B cell (primary cell): ENCODE data around the gene BAZ2B. TPM values are rescaled to one million over a fixed set of nuclear protein-coding genes. Genes with fewer than 3 reads are reported as not detected.

Experiments
- ATAC-seq: fragments of 200-7000 bp; cut with Tn5 transposase; one replicate; pipeline ENCODE4 v1.10.0; 2021; ENCODE audit warnings: low read depth, mild to moderate bottlenecking, moderate number of reproducible peaks, moderate library complexity
- CTCF ChIA-PET: fragments of 350-600 bp; sonication (Branson Sonifier 250); formaldehyde crosslinking; loops from one replicate; lab custom pipeline; 2021; ENCODE audit warnings: antibody characterized with exemption, inconsistent platforms; lab: Charles Lee
- POLR2A ChIA-PET: fragments of 350-600 bp; sonication (Branson Sonifier 250); formaldehyde crosslinking; loops from one replicate; lab custom pipeline; 2021; ENCODE audit warnings: antibody characterized with exemption; lab: Charles Lee
- DNase-seq: peaks from one replicate; pipeline ENCODE4 v3.0.0; 2013
- H2AFZ ChIP-seq: 2 replicates; pipeline ENCODE4 v1.6.1; 2012; ENCODE audit warnings: mild to moderate bottlenecking, low read depth, low read length; ENCODE audit not compliant: insufficient read depth, poor library complexity, severe bottlenecking
- H3K27ac ChIP-seq, 2 donors: 1 replicate in 1 of 2; 2 replicates in 1 of 2; pipeline ENCODE4 v1.5.1; 2012 to 2013; ENCODE audit warnings: low read length in 2 of 2, mild to moderate bottlenecking in 2 of 2, moderate library complexity in 1 of 2
- H3K27me3 ChIP-seq, 4 experiments: fragments of 200-600 bp in 1 of 4; sonication (generic) in 1 of 4; replicated peaks in 1 of 4; 1 replicate in 2 of 4; 2 replicates in 2 of 4; pipeline versions ENCODE4 v1.6.1 to v1.7.0; 2013 to 2016; ENCODE audit warnings: low read length in 3 of 4, mild to moderate bottlenecking in 2 of 4, mixed read lengths in 1 of 4, moderate library complexity in 1 of 4; ENCODE audit not compliant: insufficient read depth in 4 of 4, control insufficient read depth in 3 of 4; ENCODE audit errors: control extremely low read depth in 1 of 4
- H3K36me3 ChIP-seq, 2 experiments: replicated peaks in 1 of 2; 1 replicate in 1 of 2; 2 replicates in 1 of 2; pipeline versions ENCODE4 v1.6.1 to v1.7.1; 2013; ENCODE audit warnings: low read length in 1 of 2; ENCODE audit not compliant: insufficient read depth in 2 of 2, control insufficient read depth in 1 of 2; ENCODE audit errors: control extremely low read depth in 1 of 2, extremely low read depth in 1 of 2
- H3K4me1 ChIP-seq, 2 donors: fragments of 200-600 bp in 1 of 2; sonication (generic) in 1 of 2; 1 replicate in 1 of 2; 2 replicates in 1 of 2; pipeline versions ENCODE4 v1.5.1 to v1.6.1; 2013 to 2017; ENCODE audit warnings: low read length in 2 of 2; ENCODE audit not compliant: control insufficient read depth in 2 of 2, insufficient read depth in 2 of 2
- H3K4me2 ChIP-seq: replicated peaks from 2 replicates; pipeline ENCODE3; 2012; ENCODE audit warnings: mild to moderate bottlenecking, low read depth, low read length; ENCODE audit not compliant: poor library complexity, severe bottlenecking
- H3K4me3 ChIP-seq, 5 experiments: fragments of 200-600 bp in 1 of 5; sonication (generic) in 1 of 5; 1 replicate in 3 of 5; 2 replicates in 2 of 5; pipeline versions ENCODE4 v1.5.1 to v1.7.0; 2011 to 2016; ENCODE audit warnings: low read length in 4 of 5, mild to moderate bottlenecking in 4 of 5, low read depth in 2 of 5, control low read depth in 1 of 5, moderate library complexity in 1 of 5; ENCODE audit not compliant: insufficient read depth in 1 of 5; ENCODE audit errors: control extremely low read depth in 1 of 5, extremely low read depth in 1 of 5
- H3K79me2 ChIP-seq: fragments of 200-600 bp; sonication (generic); one replicate; pipeline ENCODE4 v1.6.0; 2016; ENCODE audit warnings: low read length; ENCODE audit not compliant: control insufficient read depth, insufficient read depth
- H3K9ac ChIP-seq: fragments of 200-600 bp; sonication (generic); 2 replicates; pipeline ENCODE4 v1.6.1; 2017; ENCODE audit warnings: mild to moderate bottlenecking, low read length, moderate library complexity
- H3K9me3 ChIP-seq, 3 donors: one replicate each; pipeline versions ENCODE4 v1.6.1 to v1.7.1; 2013; ENCODE audit warnings: low read length in 2 of 3; ENCODE audit not compliant: control insufficient read depth in 2 of 3, insufficient read depth in 1 of 3; ENCODE audit errors: control extremely low read depth in 1 of 3
- H4K20me1 ChIP-seq: 2 replicates; pipeline ENCODE4 v1.6.0; 2012; ENCODE audit warnings: mild to moderate bottlenecking, low read length; ENCODE audit not compliant: insufficient read depth, control insufficient read depth, poor library complexity, severe bottlenecking
- H3K27ac Mint-ChIP-seq: one replicate; pipeline ENCODE4 v1.8.0; 2021; ENCODE audit warnings: mixed read lengths
- H3K27me3 Mint-ChIP-seq: one replicate; pipeline ENCODE4 v1.8.0; 2021; ENCODE audit warnings: mixed read lengths
- H3K4me1 Mint-ChIP-seq: one replicate; pipeline ENCODE4 v1.8.0; 2021; ENCODE audit warnings: mixed read lengths
- H3K4me3 Mint-ChIP-seq: one replicate; pipeline ENCODE4 v1.8.0; 2021; ENCODE audit warnings: mixed read lengths
- H3K9me3 Mint-ChIP-seq: one replicate; pipeline ENCODE4 v1.8.0; 2022; ENCODE audit warnings: mixed read lengths; ENCODE audit not compliant: insufficient read depth
- CTCF ChIP-seq: fragments of 200-600 bp; IDR thresholded peaks from one replicate; pipeline ENCODE4 v1.8.0; 2022; ENCODE audit warnings: antibody characterized with exemption, mild to moderate bottlenecking
- EZH2 ChIP-seq: IDR thresholded peaks from 2 replicates; pipeline ENCODE4 v1.6.1; 2012; ENCODE audit warnings: borderline replicate concordance, low read depth, mild to moderate bottlenecking, moderate library complexity, low read length; ENCODE audit not compliant: insufficient read depth, poor library complexity, severe bottlenecking
- WGBS: methylation state at CpG from one replicate; pipeline ENCODE4 v1.1.5; 2013; ENCODE audit warnings: missing lambda C conversion rate; ENCODE audit not compliant: insufficient coverage; 5-methylcytosine and 5-hydroxymethylcytosine counted together
- intact Hi-C: fragments of 100-400 bp; cut with micrococcal nuclease; formaldehyde crosslinking; loops from one replicate; pipeline ENCODE4 v1.10.0; 2022
- polyA plus RNA-seq: library from polyadenylated mRNA; depleted of rRNA; stranded (reverse); fragments of >200 nt; gene quantifications from 2 replicates; pipeline ENCODE4 v1.2.3, GENCODE V29; 2012
- total RNA-seq, 2 donors: library from RNA; stranded (reverse); fragments of 120-200 nt in 1 of 2; gene quantifications; 1 replicate in 1 of 2; 2 replicates in 1 of 2; pipeline versions ENCODE4 v1.2.3 to v1.2.4, GENCODE V29; 2013 to 2022

The BAZ2B gene
- total and polyA plus RNA-seq, 2 donors (not counting 1 experiment from before 2014, with no cell fraction given), result 8.6 to 42.3 TPM

GRCh38 chr2:159298967-159299366 lies 317.4 kb downstream of the BAZ2B start:
- H3K27ac Mint-ChIP-seq, result no peak overlapping the region
- DNase-seq, result no peak
- ChIA-PET CTCF (no interaction called here), POLR2A (no interaction called here)
- Histone ChIP-seq H3K79me2 (no peaks in the 10 kb centered on the region), H3K27me3 (peaks cover 0 to 3% (median 0%) of the 10 kb centered on the region in 4 experiments), H3K9me3 (peaks cover 0 to 3% (median 3%) of the 10 kb centered on the region in 3 donors), H3K4me3 (no peak overlapping the region), H4K20me1 (no peaks in the 10 kb centered on the region), H3K36me3 (no peaks in the 10 kb centered on the region), H3K4me1 (no peaks in the 10 kb centered on the region), H3K9ac (no peak overlapping the region), H3K4me2 (no peak overlapping the region), H2AFZ (no peak overlapping the region), H3K27ac (no peak overlapping the region)
- peaks cover 8% of the 10 kb centered on the region for H3K27me3 Mint-ChIP-seq
- H3K4me3 Mint-ChIP-seq, result no peak overlapping the region
- H3K4me1 Mint-ChIP-seq, result no peaks in the 10 kb centered on the region
- intact Hi-C loops, result no loop called here
- H3K9me3 Mint-ChIP-seq, result no peaks in the 10 kb centered on the region
- TF ChIP-seq CTCF (no peak), EZH2 (no peak)
- no peak for ATAC-seq

GRCh38 chr2:159297042-159297707 lies 319.2 kb downstream of the BAZ2B start:
- H3K36me3 ChIP-seq, result no peaks in the 10 kb centered on the region
- Mint-ChIP-seq H3K27me3 (peaks cover 10% of the 10 kb centered on the region), H3K9me3 (no peaks in the 10 kb centered on the region), H3K4me1 (no peaks in the 10 kb centered on the region), H3K4me3 (no peak overlapping the region), H3K27ac (no peak overlapping the region)
- TF ChIP-seq CTCF (no peak), EZH2 (no peak)
- DNase-seq (no peak), ATAC-seq (no peak)
- H3K4me2 ChIP-seq, result no peak overlapping the region
- H3K79me2 ChIP-seq, result no peaks in the 10 kb centered on the region
- peaks cover 0 to 3% (median under 1%) of the 10 kb centered on the region in 4 experiments for H3K27me3 ChIP-seq
- ChIA-PET CTCF (no interaction called here), POLR2A (no interaction called here)
- no peaks in the 10 kb centered on the region for H3K4me1 ChIP-seq
- H3K9ac ChIP-seq, result no peak overlapping the region
- WGBS, result 92% methylated on average over 2 of the region's 5 CpGs
- no peak overlapping the region for H3K4me3 ChIP-seq
- intact Hi-C loops, result no loop called here
- no peaks in the 10 kb centered on the region for H4K20me1 ChIP-seq
- H2AFZ ChIP-seq, result no peak overlapping the region
- no peaks in the 10 kb centered on the region for H3K9me3 ChIP-seq
- H3K27ac ChIP-seq, result no peak overlapping the region
